Measurements from ENCODE around the gene ATP11A.

The ATP11A gene

GRCh38 chr13:112770504-112770903 lies 80.7 kb downstream of the ATP11A start:
- no peak for DNase-seq (ENCODE audit: low read depth)
- H3K27me3 ChIP-seq (replicated peaks; ENCODE audit: control insufficient read depth, insufficient read depth, low read length), result no peaks in the 10 kb centered on the region
- H3K4me1 ChIP-seq (ENCODE audit: control insufficient read depth, insufficient read depth, low read length), result no peaks in the 10 kb centered on the region
- H3K9ac ChIP-seq (ENCODE audit: low read length), result no peak overlapping the region
- H3K36me3 ChIP-seq (ENCODE audit: control insufficient read depth, insufficient read depth, low read length, severe bottlenecking), result no peaks in the 10 kb centered on the region
- no peak overlapping the region for H3K4me3 ChIP-seq (ENCODE audit: low read length)
- H3K9me3 ChIP-seq (ENCODE audit: control insufficient read depth, low read length), result no peaks in the 10 kb centered on the region

GRCh38 chr13:112771139-112771876 lies 81.5 kb downstream of the ATP11A start:
- DNase-seq (ENCODE audit: low read depth), result no peak

GRCh38 chr13:112771877-112772538 lies 82.2 kb downstream of the ATP11A start:
- no peak overlapping the region for H3K9ac ChIP-seq (ENCODE audit: low read length)
- no peaks in the 10 kb centered on the region for H3K27me3 ChIP-seq (replicated peaks; ENCODE audit: control insufficient read depth, insufficient read depth, low read length)
- H3K9me3 ChIP-seq (ENCODE audit: control insufficient read depth, low read length), result no peaks in the 10 kb centered on the region
- no peaks in the 10 kb centered on the region for H3K36me3 ChIP-seq (ENCODE audit: control insufficient read depth, insufficient read depth, low read length, severe bottlenecking)
- H3K4me3 ChIP-seq (ENCODE audit: low read length), result no peak overlapping the region
- H3K4me1 ChIP-seq (ENCODE audit: control insufficient read depth, insufficient read depth, low read length), result no peaks in the 10 kb centered on the region
- no peak for DNase-seq (ENCODE audit: low read depth)

More at GRCh38 chr13:112771139-112771876, 81.5 kb downstream of the ATP11A start:
- Histone ChIP-seq H3K36me3 (ENCODE audit: control insufficient read depth, insufficient read depth, low read length, severe bottlenecking) (no peaks in the 10 kb centered on the region), H3K27me3 (replicated peaks; ENCODE audit: control insufficient read depth, insufficient read depth, low read length) (no peaks in the 10 kb centered on the region), H3K4me3 (ENCODE audit: low read length) (no peak overlapping the region), H3K9ac (ENCODE audit: low read length) (no peak overlapping the region), H3K4me1 (ENCODE audit: control insufficient read depth, insufficient read depth, low read length) (no peaks in the 10 kb centered on the region), H3K9me3 (ENCODE audit: control insufficient read depth, low read length) (no peaks in the 10 kb centered on the region)

GRCh38 chr13:112772539-112772909 lies 82.7 kb downstream of the ATP11A start:
- H3K4me1 ChIP-seq (ENCODE audit: control insufficient read depth, insufficient read depth, low read length), result no peaks in the 10 kb centered on the region
- H3K4me3 ChIP-seq (ENCODE audit: low read length), result no peak overlapping the region
- DNase-seq (ENCODE audit: low read depth), result no peak
- H3K9me3 ChIP-seq (ENCODE audit: control insufficient read depth, low read length), result no peaks in the 10 kb centered on the region
- H3K36me3 ChIP-seq (ENCODE audit: control insufficient read depth, insufficient read depth, low read length, severe bottlenecking), result no peaks in the 10 kb centered on the region
- H3K9ac ChIP-seq (ENCODE audit: low read length), result no peak overlapping the region
- H3K27me3 ChIP-seq (replicated peaks; ENCODE audit: control insufficient read depth, insufficient read depth, low read length), result no peaks in the 10 kb centered on the region

- Histone ChIP-seq H3K36me3 (ENCODE audit: control insufficient read depth, insufficient read depth, low read length, severe bottlenecking) (no peaks in the 10 kb centered on the region), H3K9me3 (ENCODE audit: control insufficient read depth, low read length) (no peaks in the 10 kb centered on the region), H3K4me3 (ENCODE audit: low read length) (no peak overlapping the region), H3K27me3 (replicated peaks; ENCODE audit: control insufficient read depth, insufficient read depth, low read length) (no peaks in the 10 kb centered on the region), H3K4me1 (ENCODE audit: control insufficient read depth, insufficient read depth, low read length) (no peaks in the 10 kb centered on the region), H3K9ac (ENCODE audit: low read length) (no peak overlapping the region)
- DNase-seq (ENCODE audit: low read depth), result no peak
Measured at GRCh38 chr13:112772929-112773328, 83.1 kb downstream of the ATP11A start.

GRCh38 chr13:112773601-112774447 lies 84.0 kb downstream of the ATP11A start:
- H3K36me3 ChIP-seq (ENCODE audit: control insufficient read depth, insufficient read depth, low read length, severe bottlenecking), result no peaks in the 10 kb centered on the region

GRCh38 chr13:112774448-112774792 lies 84.6 kb downstream of the ATP11A start:
- Histone ChIP-seq H3K27me3 (replicated peaks; ENCODE audit: control insufficient read depth, insufficient read depth, low read length) (no peaks in the 10 kb centered on the region), H3K4me3 (ENCODE audit: low read length) (no peak overlapping the region), H3K9me3 (ENCODE audit: control insufficient read depth, low read length) (no peaks in the 10 kb centered on the region), H3K9ac (ENCODE audit: low read length) (no peak overlapping the region), H3K4me1 (ENCODE audit: control insufficient read depth, insufficient read depth, low read length) (no peaks in the 10 kb centered on the region), H3K36me3 (ENCODE audit: control insufficient read depth, insufficient read depth, low read length, severe bottlenecking) (no peaks in the 10 kb centered on the region)
- DNase-seq (ENCODE audit: low read depth), result no peak

More at GRCh38 chr13:112773601-112774447, 84.0 kb downstream of the ATP11A start:
- Histone ChIP-seq H3K4me3 (ENCODE audit: low read length) (no peak overlapping the region), H3K9ac (ENCODE audit: low read length) (no peak overlapping the region), H3K4me1 (ENCODE audit: control insufficient read depth, insufficient read depth, low read length) (no peaks in the 10 kb centered on the region), H3K27me3 (replicated peaks; ENCODE audit: control insufficient read depth, insufficient read depth, low read length) (no peaks in the 10 kb centered on the region), H3K9me3 (ENCODE audit: control insufficient read depth, low read length) (no peaks in the 10 kb centered on the region)
- DNase-seq (ENCODE audit: low read depth), result no peak

- H3K9ac ChIP-seq (ENCODE audit: low read length), result no peak overlapping the region
- no peaks in the 10 kb centered on the region for H3K9me3 ChIP-seq (ENCODE audit: control insufficient read depth, low read length)
- H3K27me3 ChIP-seq (replicated peaks; ENCODE audit: control insufficient read depth, insufficient read depth, low read length), result no peaks in the 10 kb centered on the region
- DNase-seq (ENCODE audit: low read depth), result no peak
- H3K36me3 ChIP-seq (ENCODE audit: control insufficient read depth, insufficient read depth, low read length, severe bottlenecking), result no peaks in the 10 kb centered on the region
- H3K4me1 ChIP-seq (ENCODE audit: control insufficient read depth, insufficient read depth, low read length), result no peaks in the 10 kb centered on the region
- H3K4me3 ChIP-seq (ENCODE audit: low read length), result no peak overlapping the region
Measured at GRCh38 chr13:112774829-112775565, 85.2 kb downstream of the ATP11A start.

- no peak for DNase-seq (ENCODE audit: low read depth)
- H3K4me1 ChIP-seq (ENCODE audit: control insufficient read depth, insufficient read depth, low read length), result no peaks in the 10 kb centered on the region
Measured at GRCh38 chr13:112775791-112776279, 86.0 kb downstream of the ATP11A start.

GRCh38 chr13:112776354-112776753 lies 86.5 kb downstream of the ATP11A start:
- Histone ChIP-seq H3K4me3 (ENCODE audit: low read length) (no peak overlapping the region), H3K27me3 (replicated peaks; ENCODE audit: control insufficient read depth, insufficient read depth, low read length) (no peaks in the 10 kb centered on the region), H3K9me3 (ENCODE audit: control insufficient read depth, low read length) (no peaks in the 10 kb centered on the region), H3K4me1 (ENCODE audit: control insufficient read depth, insufficient read depth, low read length) (no peaks in the 10 kb centered on the region), H3K36me3 (ENCODE audit: control insufficient read depth, insufficient read depth, low read length, severe bottlenecking) (no peaks in the 10 kb centered on the region), H3K9ac (ENCODE audit: low read length) (no peak overlapping the region)
- no peak for DNase-seq (ENCODE audit: low read depth)

More at GRCh38 chr13:112775791-112776279, 86.0 kb downstream of the ATP11A start:
- H3K9ac ChIP-seq (ENCODE audit: low read length), result no peak overlapping the region
- no peaks in the 10 kb centered on the region for H3K27me3 ChIP-seq (replicated peaks; ENCODE audit: control insufficient read depth, insufficient read depth, low read length)
- H3K36me3 ChIP-seq (ENCODE audit: control insufficient read depth, insufficient read depth, low read length, severe bottlenecking), result no peaks in the 10 kb centered on the region
- H3K9me3 ChIP-seq (ENCODE audit: control insufficient read depth, low read length), result no peaks in the 10 kb centered on the region
- H3K4me3 ChIP-seq (ENCODE audit: low read length), result no peak overlapping the region
